NCI-H2081 treated with DMSO at 0.1 percent for 48 hours (cell line): ENCODE data around the gene AOX1.
"Not testable (repeated sequence)": the region's sequence is repeated elsewhere in the genome, so short reads cannot be mapped to it uniquely, and the experiment has no call there.

ENCODE experiments used
- DNase-seq: peaks from one replicate; lab custom pipeline; 2025; lab: John Stamatoyannopoulos, UW

Gene AOX1

DNA sequence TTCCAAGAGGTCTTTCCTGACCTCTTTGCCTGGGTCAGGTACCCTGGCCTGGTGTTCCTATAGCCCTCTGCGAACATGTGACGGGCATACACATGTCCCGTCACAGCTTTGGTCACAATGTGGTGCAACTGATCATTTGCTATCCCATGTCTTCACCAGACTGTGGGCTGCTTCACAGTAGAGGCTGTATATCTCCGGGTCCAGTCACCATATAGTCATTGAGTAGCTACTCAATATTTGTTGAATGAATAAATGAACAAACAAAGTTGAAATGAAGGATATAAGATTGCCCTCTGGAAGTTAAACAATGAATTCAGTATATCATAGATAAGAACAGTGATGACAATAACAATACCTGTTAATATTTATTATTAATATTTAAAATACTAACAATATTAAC is 16.8 kb downstream of the AOX1 start:
- DNase-seq: no peak

DNA sequence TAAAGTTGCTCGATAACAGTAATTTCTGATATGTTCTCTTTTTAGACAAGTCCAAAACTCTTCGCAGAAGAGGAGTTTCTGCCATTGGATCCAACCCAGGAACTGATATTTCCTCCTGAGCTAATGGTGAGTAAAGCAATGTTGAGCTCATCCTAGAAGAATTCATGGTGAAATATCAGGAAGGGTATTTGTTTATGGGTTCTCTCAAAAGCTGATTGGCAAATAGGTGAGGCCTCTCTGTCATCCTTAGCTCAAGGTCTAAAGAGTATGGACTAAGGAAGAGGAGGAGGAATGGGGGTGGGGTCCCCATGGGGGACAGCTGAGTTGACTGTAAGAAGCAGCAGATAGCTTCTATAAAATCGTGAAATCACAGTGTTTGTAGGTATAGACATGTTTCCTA is 18.2 kb downstream of the AOX1 start:
- no peak for DNase-seq

DNA sequence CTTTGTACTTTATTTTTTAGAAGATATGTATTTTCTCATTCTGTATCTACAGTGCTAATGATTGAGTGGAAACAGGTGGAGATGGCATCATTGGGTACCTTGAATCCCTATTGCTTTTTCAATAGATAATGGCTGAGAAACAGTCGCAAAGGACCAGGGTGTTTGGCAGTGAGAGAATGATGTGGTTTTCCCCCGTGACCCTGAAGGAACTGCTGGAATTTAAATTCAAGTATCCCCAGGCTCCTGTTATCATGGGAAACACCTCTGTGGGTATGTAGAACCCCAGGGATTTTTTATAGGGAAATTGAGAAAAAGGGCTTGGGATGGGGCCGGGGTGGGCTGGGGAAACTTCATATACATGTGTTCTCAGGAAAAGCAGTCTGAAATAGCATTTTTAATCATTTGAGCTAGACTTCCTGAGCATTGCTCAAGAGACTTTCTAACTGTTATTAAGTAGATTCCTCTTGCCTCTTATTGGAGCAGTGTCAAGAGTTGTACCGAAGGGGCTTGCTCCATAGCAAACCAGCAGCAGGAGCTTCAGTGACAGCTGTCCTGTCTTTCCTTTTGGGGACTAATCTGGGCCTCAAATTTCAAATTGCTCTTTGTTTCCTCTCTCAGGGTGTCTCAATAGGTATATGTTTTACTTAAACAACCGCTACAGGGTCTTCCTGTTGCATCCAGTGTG is 18.9 kb downstream of the AOX1 start:
- DNase-seq: no peak

DNA sequence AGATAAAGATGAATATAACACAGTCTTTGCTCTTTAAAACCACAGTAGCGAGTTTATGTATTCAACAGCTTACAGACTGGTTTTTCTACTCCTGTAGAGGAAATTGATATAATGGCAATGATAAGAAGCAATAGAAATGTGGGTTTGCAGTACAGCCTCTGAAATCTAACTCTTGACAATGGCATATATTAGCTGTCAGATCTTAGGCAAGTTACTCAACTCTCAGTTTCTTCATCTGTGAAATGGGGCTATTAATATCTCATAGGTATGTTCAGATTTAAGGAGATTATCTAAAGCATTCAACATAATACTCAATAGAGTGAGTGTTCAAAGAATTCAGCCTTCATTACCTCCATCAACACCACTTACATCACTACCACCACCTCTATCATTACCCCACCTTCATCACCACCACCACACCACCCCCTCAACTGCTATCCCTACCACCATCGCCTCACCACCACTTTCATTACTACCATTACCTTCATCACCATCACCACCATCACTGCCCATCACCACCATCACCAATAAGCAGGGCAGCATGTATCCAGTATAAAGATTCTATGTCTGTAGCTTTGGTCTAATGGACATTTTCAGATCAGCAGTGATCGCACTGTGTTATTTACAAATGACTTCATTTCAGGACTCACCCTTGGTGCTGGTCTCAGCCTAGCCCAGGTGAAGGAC is 22.7 kb downstream of the AOX1 start:
- DNase-seq: no peak

DNA sequence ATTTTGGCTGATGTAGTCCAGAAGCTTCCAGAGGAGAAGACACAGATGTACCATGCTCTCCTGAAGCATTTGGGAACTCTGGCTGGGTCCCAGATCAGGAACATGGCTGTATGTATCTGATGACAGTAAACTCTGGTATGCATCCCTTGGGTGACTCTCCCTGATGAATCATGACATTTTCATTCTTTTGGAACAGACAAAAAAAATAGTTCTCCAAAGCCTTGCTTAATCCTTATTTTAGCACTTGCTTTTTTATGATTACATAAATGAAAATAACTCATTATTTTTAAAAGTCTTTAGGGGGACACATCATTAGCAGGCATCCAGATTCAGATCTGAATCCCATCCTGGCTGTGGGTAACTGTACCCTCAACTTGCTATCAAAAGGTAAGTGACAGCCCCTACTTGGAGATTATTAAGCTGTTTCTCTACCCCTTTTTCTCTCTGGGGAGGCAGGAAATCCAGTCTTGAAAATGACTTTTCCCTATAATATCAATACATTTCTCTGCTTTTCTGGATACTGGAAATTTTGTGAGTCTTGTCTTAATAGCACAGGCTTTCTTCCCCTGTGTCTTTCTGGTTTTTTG is 23.3 kb downstream of the AOX1 start:
- DNase-seq: no peak

DNA sequence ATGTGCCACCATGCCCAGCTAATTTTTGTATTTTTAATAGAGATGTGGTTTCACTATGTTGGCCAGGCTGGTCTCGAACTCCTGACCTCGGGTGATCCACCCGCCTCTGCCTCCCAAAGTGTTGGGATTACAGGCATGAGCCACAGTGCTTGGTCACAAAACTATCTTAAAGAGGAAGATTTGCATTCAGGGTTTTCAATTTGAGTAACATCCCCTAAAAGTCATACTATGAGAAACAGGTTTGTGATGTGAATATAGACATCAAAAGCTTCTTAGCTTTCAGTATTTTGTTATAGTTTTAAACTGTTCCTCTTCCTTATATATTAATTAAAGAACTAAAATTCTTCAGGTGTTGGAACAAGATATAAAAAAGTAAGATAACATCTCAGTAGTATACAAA is 24.4 kb downstream of the AOX1 start:
- DNase-seq: not testable (repeated sequence)

DNA sequence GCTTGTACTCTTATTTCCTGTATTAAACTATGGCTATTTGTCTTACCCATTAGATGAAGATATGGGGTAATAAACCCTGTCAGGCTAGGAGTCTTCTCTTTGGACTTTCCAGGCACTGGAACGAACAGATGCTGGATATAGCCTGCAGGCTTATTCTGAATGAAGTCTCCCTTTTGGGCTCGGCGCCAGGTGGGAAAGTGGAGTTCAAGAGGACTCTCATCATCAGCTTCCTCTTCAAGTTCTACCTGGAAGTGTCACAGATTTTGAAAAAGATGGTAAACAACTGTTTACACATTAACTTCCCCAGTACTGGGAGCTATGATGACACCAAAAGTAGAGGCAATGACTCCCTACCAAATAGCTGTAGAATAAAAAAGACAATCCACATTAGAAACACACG is 27.9 kb downstream of the AOX1 start:
- no peak for DNase-seq

DNA sequence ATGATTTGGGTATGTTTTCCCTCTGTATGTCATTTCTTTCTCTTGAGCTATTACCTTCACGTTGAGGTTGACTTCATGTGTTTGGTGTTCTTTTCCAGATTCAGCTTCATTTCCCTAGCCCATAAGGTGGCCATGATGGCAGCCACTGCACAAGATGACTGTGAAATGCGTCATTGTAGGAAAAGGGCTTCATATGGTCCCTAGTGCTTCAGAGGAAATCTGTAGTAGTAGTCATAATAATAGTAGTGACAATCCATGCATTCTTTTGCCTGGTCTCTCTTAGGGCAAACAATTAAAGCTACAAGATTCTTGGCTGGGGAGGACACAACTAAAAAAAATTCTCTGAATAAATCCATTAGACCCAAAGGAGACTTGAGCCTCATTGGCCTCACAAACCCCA is 28.4 kb downstream of the AOX1 start:
- no peak for DNase-seq

DNA sequence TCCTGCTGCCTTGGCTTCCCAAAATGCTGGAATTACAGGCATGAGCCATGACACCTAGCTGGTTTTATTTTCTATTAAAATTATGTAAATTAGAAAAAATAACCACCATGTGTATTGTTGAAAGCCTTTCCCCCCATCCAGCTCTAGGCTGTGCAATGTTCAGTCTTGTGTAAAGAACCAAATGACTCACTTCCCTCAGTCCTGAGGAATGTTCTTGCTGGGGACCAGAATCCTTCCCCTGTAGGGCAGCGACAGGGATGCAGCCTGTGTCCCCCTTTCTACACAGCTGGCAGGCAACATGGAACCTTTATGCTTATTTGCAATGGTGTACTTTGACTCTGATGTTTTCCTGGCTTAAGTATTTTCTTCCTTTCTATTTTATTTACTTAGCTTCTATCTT is 29.4 kb downstream of the AOX1 start:
- no peak for DNase-seq

DNA sequence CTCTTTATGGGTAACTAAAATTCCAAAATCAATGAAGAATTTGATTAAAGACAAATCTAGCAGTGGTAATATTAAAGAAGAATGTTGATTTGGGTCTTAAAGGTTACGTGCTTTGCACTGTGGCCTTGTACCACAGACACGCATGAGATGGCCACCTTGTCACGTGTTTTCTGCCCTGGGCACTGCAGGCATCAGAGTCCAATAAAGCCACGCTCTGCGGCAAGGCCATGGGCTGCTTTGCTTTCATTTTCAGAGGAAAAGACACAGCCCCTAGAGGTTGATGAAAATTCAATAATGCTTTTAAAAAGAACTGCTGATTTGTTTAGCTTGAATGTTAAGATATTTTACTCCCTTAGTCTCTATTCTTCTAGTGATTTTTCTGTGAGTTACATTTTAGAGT is 30.4 kb downstream of the AOX1 start:
- DNase-seq: no peak

DNA sequence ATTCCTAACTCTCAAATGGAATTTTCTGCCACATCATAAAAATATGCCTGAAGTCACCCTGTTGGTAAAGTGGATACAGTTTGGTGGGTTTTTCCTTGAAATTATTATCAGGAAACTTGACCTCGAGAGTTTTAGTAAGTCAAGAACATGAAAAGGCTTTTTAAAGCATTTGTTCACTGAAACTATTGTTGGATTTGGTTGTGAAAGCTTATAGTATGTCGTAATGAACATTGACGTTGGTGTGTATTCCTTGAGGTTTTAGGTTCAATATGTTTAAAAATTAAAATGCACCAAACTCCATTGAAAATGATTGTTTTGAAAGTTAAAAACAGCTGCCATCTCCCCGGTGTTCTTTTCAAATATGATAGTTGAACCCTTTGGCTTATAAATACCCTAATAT is 30.8 kb downstream of the AOX1 start:
- no peak for DNase-seq

DNA sequence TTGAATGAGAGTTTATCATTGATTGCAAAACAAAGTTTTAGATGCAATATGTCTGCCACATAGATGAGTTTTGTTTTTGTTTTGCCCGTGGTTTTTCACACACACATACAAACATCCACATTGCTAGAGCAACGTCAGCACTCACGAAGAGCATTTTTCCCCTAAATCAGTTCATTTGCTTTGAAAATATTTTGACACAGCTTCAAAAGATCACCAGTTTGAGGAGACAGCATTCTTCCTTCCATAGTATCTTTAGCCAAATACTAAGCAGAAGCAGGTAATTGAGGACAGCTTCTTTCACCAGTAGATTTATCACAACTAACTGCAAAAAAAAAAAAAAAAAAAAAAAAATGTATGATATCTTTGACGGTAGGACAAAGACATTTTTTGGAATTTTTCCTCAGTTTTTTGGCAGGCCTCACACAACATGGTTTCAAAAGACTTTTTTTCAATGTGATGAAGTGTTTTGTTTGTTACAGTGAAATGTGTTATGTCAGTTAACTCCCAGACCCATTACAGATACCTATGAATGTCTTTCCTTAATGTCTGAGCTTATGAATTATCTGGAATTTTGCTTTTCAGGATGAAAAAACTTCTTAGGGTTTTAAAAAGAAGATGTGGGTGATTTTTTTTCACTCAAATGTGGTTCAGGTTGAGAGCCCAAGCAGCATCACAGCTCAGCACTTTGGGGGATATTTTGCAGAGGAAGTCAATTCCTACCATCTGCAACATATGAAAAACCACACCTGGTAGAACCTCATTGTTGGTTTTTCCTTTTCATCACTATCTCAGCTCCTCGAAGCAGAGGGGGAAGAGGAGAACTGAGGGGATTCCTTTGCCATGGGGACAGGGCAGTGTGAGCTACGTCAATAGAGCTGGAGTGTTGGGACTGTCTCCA is 31.6 kb downstream of the AOX1 start:
- no peak for DNase-seq

DNA sequence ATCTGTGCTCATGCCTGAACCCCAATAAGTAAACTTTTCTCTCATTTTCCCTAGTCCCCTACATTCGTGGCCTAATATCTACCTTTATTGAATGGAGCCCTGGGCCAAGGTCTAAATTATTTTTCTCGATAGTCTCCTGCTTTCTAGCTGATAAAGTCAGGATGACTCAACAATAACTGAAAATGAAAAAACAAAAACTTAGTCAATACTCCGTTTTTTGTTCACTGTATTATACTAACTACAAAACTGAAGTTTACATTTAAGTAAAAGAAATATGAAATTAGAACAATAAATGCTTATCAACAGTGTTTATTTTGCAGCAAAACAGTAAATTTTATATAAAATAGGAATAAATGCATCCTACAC is 32.2 kb downstream of the AOX1 start:
- no peak for DNase-seq

DNA sequence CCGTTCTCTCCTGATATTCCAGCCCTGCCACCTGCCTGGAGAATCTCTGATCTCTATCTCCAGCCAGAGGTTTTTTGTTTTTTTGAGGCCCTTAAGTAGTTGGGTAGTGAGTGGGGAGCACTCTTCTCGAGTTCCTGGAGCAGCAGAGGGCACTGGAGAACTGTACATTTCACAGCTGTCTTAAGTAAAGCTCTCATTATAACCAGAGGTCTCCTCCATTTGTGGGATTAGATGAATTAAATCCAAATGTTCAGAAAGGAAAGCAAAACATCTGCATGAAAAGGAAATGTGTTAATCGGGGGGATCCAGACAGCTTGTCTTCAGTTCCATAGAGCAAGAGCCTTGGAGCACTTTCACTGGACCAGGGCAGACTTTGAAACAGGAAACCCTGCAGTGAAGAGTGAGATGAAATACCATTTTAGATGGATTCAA is 32.8 kb downstream of the AOX1 start:
- DNase-seq: no peak

DNA sequence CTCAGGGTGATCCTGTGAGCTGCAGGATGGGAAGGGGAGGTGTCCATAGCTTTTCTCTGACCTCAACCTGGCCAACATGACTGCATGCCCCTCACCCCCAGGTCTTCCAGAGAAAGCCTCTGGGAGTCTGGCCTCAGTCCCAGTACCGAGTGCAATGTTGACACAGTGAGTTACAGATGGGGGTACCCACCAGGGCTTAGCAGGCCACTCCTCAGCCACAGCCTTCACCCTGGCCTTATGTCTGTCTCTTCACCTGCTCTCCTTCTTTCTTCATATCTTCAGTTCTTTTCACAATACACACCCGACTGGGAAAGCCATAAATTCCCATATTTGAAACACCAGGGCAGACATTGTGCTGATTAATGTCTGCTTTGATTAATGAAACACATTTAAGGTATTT is 33.5 kb downstream of the AOX1 start:
- no peak for DNase-seq

DNA sequence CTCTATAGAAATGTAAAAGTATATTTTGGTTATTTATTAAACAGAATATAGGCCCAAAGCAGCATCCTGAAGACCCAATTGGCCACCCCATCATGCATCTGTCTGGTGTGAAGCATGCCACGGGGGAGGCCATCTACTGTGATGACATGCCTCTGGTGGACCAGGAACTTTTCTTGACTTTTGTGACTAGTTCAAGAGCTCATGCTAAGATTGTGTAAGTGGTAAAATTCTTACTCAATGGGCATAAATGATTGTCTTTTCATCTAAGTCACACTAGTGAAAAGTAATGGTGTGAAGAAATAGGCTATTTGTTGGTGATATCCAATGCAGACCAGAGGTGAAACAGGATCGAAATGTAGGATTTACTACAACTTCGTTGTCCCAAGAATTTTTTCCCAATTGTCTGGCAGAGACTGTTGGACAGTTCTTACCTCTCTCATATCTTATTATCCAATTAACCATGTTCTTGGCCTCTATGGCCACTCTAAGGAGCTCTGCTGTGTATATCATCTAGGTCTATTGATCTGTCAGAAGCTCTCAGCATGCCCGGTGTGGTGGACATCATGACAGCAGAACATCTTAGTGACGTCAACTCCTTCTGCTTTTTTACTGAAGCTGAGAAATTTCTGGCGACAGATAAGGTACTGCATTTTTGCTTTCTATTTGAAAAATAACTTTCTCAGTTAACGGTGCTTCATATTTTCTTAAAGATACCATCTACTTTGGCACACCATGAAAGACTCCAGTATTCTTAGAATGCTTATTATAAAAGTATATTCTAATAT is 35.0 kb downstream of the AOX1 start:
- no peak for DNase-seq

DNA sequence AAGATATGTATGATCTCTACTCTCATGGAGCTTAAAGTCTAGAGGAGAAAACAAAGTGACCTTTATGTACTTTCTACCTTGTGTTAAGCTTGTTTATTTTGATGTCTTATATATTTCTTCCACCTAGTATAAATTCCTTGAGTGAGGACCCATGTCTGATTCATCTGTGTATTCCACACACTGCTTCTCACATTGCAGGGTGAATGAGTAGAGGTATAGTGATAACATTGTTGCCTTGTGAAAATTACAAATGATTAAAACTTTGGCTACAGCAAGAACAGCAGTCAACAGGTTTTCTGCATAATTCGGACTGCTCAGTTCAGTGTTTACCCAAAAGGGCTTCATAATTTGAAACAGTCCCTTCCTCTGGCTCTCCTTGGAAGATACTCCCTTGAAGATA is 36.3 kb downstream of the AOX1 start:
- no peak for DNase-seq

DNA sequence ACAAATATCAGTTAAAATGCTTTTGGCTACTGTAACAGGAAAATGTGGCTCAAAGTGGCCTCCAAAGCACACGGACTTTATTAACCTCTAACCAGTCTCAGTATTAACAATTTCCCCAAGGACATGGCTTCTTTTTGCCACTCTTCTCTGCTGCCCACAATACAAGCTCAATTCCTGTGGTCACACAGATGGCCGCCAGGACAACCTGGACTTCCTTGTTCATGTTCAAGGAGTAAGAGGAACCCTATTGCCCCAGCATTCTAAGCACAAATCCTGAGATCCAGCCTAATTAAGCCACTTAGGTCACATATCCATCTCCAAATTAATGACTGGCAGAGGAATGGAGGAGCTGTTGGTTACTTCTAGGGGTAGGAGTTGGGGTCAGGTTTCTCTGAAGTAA is 38.2 kb downstream of the AOX1 start:
- no peak for DNase-seq

DNA sequence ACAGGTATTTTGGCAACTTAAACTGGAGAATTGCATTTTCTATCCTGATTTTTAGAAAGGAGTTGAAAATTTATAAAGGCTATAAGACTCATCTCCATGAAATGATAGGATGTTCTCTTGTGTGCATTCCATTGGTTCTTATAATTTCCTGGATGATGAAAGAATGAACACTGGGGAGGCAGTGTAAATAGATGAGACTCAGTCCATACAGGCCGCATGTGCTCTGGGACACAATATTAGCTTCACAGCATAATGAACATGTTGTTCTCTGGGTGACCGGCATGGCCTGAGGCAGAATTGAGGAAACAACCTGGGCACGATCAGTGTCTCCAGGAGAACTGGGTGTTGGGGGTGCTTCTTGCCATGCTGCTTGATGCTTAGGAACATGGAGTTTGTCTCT is 38.8 kb downstream of the AOX1 start:
- DNase-seq: no peak

DNA sequence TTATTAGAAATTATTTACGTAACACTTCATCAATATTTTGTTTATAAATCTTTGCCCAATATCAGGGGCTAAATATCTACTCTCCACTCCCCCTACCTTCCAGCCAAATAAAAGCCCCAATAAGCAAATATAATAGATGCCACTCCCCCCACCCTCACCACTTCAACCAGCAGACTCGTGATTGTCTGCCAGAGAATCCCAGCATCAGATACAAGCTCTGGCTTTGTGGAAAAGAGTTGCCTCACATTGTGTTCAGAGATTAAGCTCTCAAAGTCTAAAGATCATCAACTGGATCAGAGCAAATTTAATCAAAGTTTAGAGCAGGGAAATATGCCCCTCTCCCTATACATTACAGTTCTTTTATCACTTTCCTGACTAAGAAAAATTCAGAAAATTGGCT is 39.5 kb downstream of the AOX1 start:
- DNase-seq: no peak

DNA sequence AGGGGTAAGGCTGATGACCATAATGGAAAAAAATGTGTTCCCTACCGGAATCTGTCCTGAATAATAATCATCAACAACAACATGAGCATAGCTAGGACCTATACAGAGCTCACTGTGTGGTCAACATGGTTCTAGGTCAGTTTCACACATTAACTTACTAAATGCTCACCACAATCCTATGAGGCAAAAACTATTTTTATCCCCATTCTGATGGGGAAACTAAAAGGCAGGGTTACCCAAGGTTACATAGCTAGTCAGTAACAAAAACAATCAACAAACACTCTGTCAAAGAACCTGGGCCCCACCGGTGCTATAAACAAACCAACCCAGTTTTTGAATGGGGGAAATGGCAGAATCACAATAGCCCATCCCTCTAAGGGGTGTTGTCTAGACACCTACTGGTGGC is 40.1 kb downstream of the AOX1 start:
- no peak for DNase-seq
